WTC11 (cell line): ENCODE data around the gene CFAP53. TPM values are rescaled to one million over a fixed set of nuclear protein-coding genes. Genes with fewer than 3 reads are reported as not detected.

ENCODE experiments used
- ATAC-seq: fragments of 200-7000 bp; cut with Tn5 transposase; 2 replicates; pipeline ENCODE4 v1.10.0; 2021; ENCODE audit warnings: mild to moderate bottlenecking, moderate library complexity
- CTCF ChIA-PET: fragments of 300-600 bp; sonication (Branson Sonifier 250); formaldehyde crosslinking; loops from one replicate; lab custom pipeline; 2021; ENCODE audit warnings: antibody characterized with exemption; lab: Charles Lee
- POLR2A ChIA-PET: fragments of 350-600 bp; sonication (Branson Sonifier 250); formaldehyde crosslinking; loops from one replicate; lab custom pipeline; 2021; ENCODE audit warnings: antibody characterized with exemption; lab: Charles Lee
- DNase-seq: peaks from one replicate; pipeline ENCODE4 v3.0.0; 2021; ENCODE audit warnings: low spot score
- H3K27ac Mint-ChIP-seq: 2 replicates; pipeline ENCODE4 v1.8.0; 2021; ENCODE audit warnings: mixed read lengths
- H3K27me3 Mint-ChIP-seq: 2 replicates; pipeline ENCODE4 v1.8.0; 2021; ENCODE audit warnings: low read depth, mild to moderate bottlenecking, moderate library complexity, mixed read lengths
- H3K36me3 Mint-ChIP-seq: 2 replicates; pipeline ENCODE4 v1.8.0; 2021; ENCODE audit warnings: mixed read lengths
- H3K4me1 Mint-ChIP-seq: 2 replicates; pipeline ENCODE4 v1.8.0; 2022; ENCODE audit warnings: mixed read lengths
- H3K4me3 Mint-ChIP-seq: 2 replicates; pipeline ENCODE4 v1.8.0; 2021; ENCODE audit warnings: mild to moderate bottlenecking, moderate library complexity, mixed read lengths
- H3K9me3 Mint-ChIP-seq: 2 replicates; pipeline ENCODE4 v1.8.0; 2021; ENCODE audit warnings: mixed read lengths
- ATF1 ChIP-seq: sonication (generic); formaldehyde crosslinking; IDR thresholded peaks from 2 replicates; pipeline ENCODE4 v1.8.1; 2023; ENCODE audit warnings: mild to moderate bottlenecking, moderate library complexity, missing genetic modification reagents
- CBFB ChIP-seq: sonication (generic); formaldehyde crosslinking; IDR thresholded peaks from 2 replicates; pipeline ENCODE4 v1.8.1; 2022; ENCODE audit warnings: mild to moderate bottlenecking, low read depth, missing genetic modification reagents
- CREM ChIP-seq: sonication (generic); formaldehyde crosslinking; IDR thresholded peaks from 2 replicates; pipeline ENCODE4 v1.8.1; 2022; ENCODE audit warnings: mild to moderate bottlenecking, missing genetic modification reagents, moderate library complexity
- FOXK1 ChIP-seq: sonication (generic); formaldehyde crosslinking; IDR thresholded peaks from 2 replicates; pipeline ENCODE4 v1.8.0; 2022; ENCODE audit warnings: mild to moderate bottlenecking, moderate library complexity, missing genetic modification reagents
- GABPB1 ChIP-seq: sonication (generic); formaldehyde crosslinking; IDR thresholded peaks from 2 replicates; pipeline ENCODE4 v1.8.1; 2023; ENCODE audit warnings: mild to moderate bottlenecking, missing genetic modification reagents
- JUN ChIP-seq: sonication (generic); formaldehyde crosslinking; IDR thresholded peaks from 2 replicates; pipeline ENCODE4 v1.8.0; 2023; ENCODE audit warnings: mild to moderate bottlenecking, missing genetic modification reagents
- KAT7 ChIP-seq: sonication (generic); formaldehyde crosslinking; IDR thresholded peaks from 2 replicates; pipeline ENCODE4 v1.8.1; 2023; ENCODE audit warnings: missing genetic modification reagents, mild to moderate bottlenecking, borderline replicate concordance
- RELA ChIP-seq: sonication (generic); formaldehyde crosslinking; IDR thresholded peaks from 2 replicates; pipeline ENCODE4 v1.8.1; 2022; ENCODE audit warnings: missing genetic modification reagents, mild to moderate bottlenecking, borderline replicate concordance
- SMAD4 ChIP-seq: sonication (generic); formaldehyde crosslinking; IDR thresholded peaks from 2 replicates; pipeline ENCODE4 v1.8.0; 2022; ENCODE audit warnings: mild to moderate bottlenecking, missing genetic modification reagents
- ZBTB43 ChIP-seq: sonication (generic); formaldehyde crosslinking; IDR thresholded peaks from 2 replicates; pipeline ENCODE4 v1.8.1; 2023; ENCODE audit warnings: mild to moderate bottlenecking, missing genetic modification reagents
- ZMAT4 ChIP-seq: fragments of 250-450 bp; sonication (Bioruptor Pico); IDR thresholded peaks from 2 replicates; pipeline ENCODE4 v1.9.0; 2021; ENCODE audit warnings: mild to moderate bottlenecking
- ZNF232 ChIP-seq: sonication (generic); formaldehyde crosslinking; IDR thresholded peaks from 2 replicates; pipeline ENCODE4 v1.8.0; 2022; ENCODE audit warnings: mild to moderate bottlenecking, missing genetic modification reagents
- ZNF317 ChIP-seq: sonication (generic); formaldehyde crosslinking; IDR thresholded peaks from 2 replicates; pipeline ENCODE4 v1.8.1; 2023; ENCODE audit warnings: low read depth, mild to moderate bottlenecking, moderate library complexity, missing genetic modification reagents, borderline replicate concordance
- total RNA-seq: library from RNA; stranded (reverse); gene quantifications from 3 replicates; pipeline ENCODE4 v1.2.3, GENCODE V29; 2021
- TF ChIP-seq, protein P1 (sequence below): sonication (generic); formaldehyde crosslinking; IDR thresholded peaks from 2 replicates; pipeline ENCODE4 v1.8.0; 2023; ENCODE audit warnings: mild to moderate bottlenecking, missing genetic modification reagents
- TF ChIP-seq, protein P2 (sequence below): sonication (generic); formaldehyde crosslinking; IDR thresholded peaks from 2 replicates; pipeline ENCODE4 v1.8.1; 2023; ENCODE audit warnings: mild to moderate bottlenecking, missing genetic modification reagents
- TF ChIP-seq, protein P3 (sequence below): fragments of 250-450 bp; sonication (Bioruptor Pico); IDR thresholded peaks from 2 replicates; pipeline ENCODE4 v1.9.0; 2021; ENCODE audit warnings: mild to moderate bottlenecking
- TF ChIP-seq, protein P4 (sequence below): fragments of 250-450 bp; sonication (Bioruptor Pico); IDR thresholded peaks from 2 replicates; pipeline ENCODE4 v1.8.0; 2021; ENCODE audit warnings: mild to moderate bottlenecking
- TF ChIP-seq, protein P5 (sequence below): sonication (generic); formaldehyde crosslinking; IDR thresholded peaks from 2 replicates; pipeline ENCODE4 v1.8.0; 2022; ENCODE audit warnings: missing genetic modification reagents

Gene CFAP53
- total RNA-seq, 1 experiment from 2014 or later, result 0.26 TPM

GRCh38 chr18:50299626-50300388 is 33.5 kb upstream of the CFAP53 start (continued):
- TF ChIP-seq, protein P1, sequence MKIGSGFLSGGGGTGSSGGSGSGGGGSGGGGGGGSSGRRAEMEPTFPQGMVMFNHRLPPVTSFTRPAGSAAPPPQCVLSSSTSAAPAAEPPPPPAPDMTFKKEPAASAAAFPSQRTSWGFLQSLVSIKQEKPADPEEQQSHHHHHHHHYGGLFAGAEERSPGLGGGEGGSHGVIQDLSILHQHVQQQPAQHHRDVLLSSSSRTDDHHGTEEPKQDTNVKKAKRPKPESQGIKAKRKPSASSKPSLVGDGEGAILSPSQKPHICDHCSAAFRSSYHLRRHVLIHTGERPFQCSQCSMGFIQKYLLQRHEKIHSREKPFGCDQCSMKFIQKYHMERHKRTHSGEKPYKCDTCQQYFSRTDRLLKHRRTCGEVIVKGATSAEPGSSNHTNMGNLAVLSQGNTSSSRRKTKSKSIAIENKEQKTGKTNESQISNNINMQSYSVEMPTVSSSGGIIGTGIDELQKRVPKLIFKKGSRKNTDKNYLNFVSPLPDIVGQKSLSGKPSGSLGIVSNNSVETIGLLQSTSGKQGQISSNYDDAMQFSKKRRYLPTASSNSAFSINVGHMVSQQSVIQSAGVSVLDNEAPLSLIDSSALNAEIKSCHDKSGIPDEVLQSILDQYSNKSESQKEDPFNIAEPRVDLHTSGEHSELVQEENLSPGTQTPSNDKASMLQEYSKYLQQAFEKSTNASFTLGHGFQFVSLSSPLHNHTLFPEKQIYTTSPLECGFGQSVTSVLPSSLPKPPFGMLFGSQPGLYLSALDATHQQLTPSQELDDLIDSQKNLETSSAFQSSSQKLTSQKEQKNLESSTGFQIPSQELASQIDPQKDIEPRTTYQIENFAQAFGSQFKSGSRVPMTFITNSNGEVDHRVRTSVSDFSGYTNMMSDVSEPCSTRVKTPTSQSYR (CRISPR knock-in tag), result no peak
- TF ChIP-seq CBFB (CRISPR knock-in tag), result no peak
- no peak for TF ChIP-seq JUN (CRISPR knock-in tag)
- TF ChIP-seq, protein P2, sequence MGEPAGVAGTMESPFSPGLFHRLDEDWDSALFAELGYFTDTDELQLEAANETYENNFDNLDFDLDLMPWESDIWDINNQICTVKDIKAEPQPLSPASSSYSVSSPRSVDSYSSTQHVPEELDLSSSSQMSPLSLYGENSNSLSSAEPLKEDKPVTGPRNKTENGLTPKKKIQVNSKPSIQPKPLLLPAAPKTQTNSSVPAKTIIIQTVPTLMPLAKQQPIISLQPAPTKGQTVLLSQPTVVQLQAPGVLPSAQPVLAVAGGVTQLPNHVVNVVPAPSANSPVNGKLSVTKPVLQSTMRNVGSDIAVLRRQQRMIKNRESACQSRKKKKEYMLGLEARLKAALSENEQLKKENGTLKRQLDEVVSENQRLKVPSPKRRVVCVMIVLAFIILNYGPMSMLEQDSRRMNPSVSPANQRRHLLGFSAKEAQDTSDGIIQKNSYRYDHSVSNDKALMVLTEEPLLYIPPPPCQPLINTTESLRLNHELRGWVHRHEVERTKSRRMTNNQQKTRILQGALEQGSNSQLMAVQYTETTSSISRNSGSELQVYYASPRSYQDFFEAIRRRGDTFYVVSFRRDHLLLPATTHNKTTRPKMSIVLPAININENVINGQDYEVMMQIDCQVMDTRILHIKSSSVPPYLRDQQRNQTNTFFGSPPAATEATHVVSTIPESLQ (CRISPR knock-in tag), result no peak
- no peak for TF ChIP-seq FOXK1
- no peak for TF ChIP-seq ATF1
- no peak for TF ChIP-seq ZBTB43
- TF ChIP-seq ZMAT4 (CRISPR knock-in tag), result no peak

GRCh38 chr18:50298443-50299284 is 32.4 kb upstream of the CFAP53 start:
- H3K27me3 Mint-ChIP-seq, result peaks cover 80% of the 10 kb centered on the region
- H3K36me3 Mint-ChIP-seq, result no peaks in the 10 kb centered on the region
- no peak for ATAC-seq
- ChIA-PET CTCF (interaction anchor here (1.1 to 2.0 kb wide), 3 partner anchors 9 to 130 kb away, joined by 7 to 10 read pairs (median 10); no protein-coding TSS in a partner anchor), POLR2A (interaction anchor here (0.9 kb wide), 1 partner anchor 76 kb away, joined by 3 read pairs; the partner anchor contains the start of gene SKA1)
- peaks cover 7% of the 10 kb centered on the region for H3K9me3 Mint-ChIP-seq
- no peak for DNase-seq
- 0 out of 2 replicates have a peak, but pooled peaks cover 6% of the 10 kb centered on the region for H3K4me1 Mint-ChIP-seq
- H3K4me3 Mint-ChIP-seq, result peak overlapping the region; percentile 81
- H3K27ac Mint-ChIP-seq, result no peak overlapping the region
- TF ChIP-seq, protein P3, sequence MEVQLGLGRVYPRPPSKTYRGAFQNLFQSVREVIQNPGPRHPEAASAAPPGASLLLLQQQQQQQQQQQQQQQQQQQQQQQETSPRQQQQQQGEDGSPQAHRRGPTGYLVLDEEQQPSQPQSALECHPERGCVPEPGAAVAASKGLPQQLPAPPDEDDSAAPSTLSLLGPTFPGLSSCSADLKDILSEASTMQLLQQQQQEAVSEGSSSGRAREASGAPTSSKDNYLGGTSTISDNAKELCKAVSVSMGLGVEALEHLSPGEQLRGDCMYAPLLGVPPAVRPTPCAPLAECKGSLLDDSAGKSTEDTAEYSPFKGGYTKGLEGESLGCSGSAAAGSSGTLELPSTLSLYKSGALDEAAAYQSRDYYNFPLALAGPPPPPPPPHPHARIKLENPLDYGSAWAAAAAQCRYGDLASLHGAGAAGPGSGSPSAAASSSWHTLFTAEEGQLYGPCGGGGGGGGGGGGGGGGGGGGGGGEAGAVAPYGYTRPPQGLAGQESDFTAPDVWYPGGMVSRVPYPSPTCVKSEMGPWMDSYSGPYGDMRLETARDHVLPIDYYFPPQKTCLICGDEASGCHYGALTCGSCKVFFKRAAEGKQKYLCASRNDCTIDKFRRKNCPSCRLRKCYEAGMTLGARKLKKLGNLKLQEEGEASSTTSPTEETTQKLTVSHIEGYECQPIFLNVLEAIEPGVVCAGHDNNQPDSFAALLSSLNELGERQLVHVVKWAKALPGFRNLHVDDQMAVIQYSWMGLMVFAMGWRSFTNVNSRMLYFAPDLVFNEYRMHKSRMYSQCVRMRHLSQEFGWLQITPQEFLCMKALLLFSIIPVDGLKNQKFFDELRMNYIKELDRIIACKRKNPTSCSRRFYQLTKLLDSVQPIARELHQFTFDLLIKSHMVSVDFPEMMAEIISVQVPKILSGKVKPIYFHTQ, result no peak
- TF ChIP-seq, protein P4, sequence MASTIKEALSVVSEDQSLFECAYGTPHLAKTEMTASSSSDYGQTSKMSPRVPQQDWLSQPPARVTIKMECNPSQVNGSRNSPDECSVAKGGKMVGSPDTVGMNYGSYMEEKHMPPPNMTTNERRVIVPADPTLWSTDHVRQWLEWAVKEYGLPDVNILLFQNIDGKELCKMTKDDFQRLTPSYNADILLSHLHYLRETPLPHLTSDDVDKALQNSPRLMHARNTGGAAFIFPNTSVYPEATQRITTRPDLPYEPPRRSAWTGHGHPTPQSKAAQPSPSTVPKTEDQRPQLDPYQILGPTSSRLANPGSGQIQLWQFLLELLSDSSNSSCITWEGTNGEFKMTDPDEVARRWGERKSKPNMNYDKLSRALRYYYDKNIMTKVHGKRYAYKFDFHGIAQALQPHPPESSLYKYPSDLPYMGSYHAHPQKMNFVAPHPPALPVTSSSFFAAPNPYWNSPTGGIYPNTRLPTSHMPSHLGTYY (CRISPR knock-in tag), result no peak
- TF ChIP-seq CREM (CRISPR knock-in tag), result no peak
- TF ChIP-seq KAT7 (CRISPR knock-in tag), result no peak
- no peak for TF ChIP-seq ZNF317 (CRISPR knock-in tag)
- TF ChIP-seq, protein P5, sequence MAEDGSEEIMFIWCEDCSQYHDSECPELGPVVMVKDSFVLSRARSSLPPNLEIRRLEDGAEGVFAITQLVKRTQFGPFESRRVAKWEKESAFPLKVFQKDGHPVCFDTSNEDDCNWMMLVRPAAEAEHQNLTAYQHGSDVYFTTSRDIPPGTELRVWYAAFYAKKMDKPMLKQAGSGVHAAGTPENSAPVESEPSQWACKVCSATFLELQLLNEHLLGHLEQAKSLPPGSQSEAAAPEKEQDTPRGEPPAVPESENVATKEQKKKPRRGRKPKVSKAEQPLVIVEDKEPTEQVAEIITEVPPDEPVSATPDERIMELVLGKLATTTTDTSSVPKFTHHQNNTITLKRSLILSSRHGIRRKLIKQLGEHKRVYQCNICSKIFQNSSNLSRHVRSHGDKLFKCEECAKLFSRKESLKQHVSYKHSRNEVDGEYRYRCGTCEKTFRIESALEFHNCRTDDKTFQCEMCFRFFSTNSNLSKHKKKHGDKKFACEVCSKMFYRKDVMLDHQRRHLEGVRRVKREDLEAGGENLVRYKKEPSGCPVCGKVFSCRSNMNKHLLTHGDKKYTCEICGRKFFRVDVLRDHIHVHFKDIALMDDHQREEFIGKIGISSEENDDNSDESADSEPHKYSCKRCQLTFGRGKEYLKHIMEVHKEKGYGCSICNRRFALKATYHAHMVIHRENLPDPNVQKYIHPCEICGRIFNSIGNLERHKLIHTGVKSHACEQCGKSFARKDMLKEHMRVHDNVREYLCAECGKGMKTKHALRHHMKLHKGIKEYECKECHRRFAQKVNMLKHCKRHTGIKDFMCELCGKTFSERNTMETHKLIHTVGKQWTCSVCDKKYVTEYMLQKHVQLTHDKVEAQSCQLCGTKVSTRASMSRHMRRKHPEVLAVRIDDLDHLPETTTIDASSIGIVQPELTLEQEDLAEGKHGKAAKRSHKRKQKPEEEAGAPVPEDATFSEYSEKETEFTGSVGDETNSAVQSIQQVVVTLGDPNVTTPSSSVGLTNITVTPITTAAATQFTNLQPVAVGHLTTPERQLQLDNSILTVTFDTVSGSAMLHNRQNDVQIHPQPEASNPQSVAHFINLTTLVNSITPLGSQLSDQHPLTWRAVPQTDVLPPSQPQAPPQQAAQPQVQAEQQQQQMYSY (CRISPR knock-in tag), result no peak
- TF ChIP-seq RELA, result no peak
- TF ChIP-seq ZNF232 (CRISPR knock-in tag), result no peak
- no peak for TF ChIP-seq SMAD4
- TF ChIP-seq GABPB1 (CRISPR knock-in tag), result no peak
